B cell (primary cell): Measurements from ENCODE around the gene TNP2. TPM values are rescaled to one million over a fixed set of nuclear protein-coding genes. Genes with fewer than 3 reads are reported as not detected.
A peak's percentile ranks its signal among the peaks of the same experiment; 100 is the strongest.

Source experiments
- ATAC-seq: fragments of 200-7000 bp; cut with Tn5 transposase; one replicate; pipeline ENCODE4 v1.10.0; 2021; ENCODE audit warnings: low read depth, mild to moderate bottlenecking, moderate number of reproducible peaks, moderate library complexity
- CTCF ChIA-PET: fragments of 350-600 bp; sonication (Branson Sonifier 250); formaldehyde crosslinking; loops from one replicate; lab custom pipeline; 2021; ENCODE audit warnings: antibody characterized with exemption, inconsistent platforms; lab: Charles Lee
- POLR2A ChIA-PET: fragments of 350-600 bp; sonication (Branson Sonifier 250); formaldehyde crosslinking; loops from one replicate; lab custom pipeline; 2021; ENCODE audit warnings: antibody characterized with exemption; lab: Charles Lee
- DNase-seq: peaks from one replicate; pipeline ENCODE4 v3.0.0; 2013
- H2AFZ ChIP-seq: 2 replicates; pipeline ENCODE4 v1.6.1; 2012; ENCODE audit warnings: mild to moderate bottlenecking, low read depth, low read length; ENCODE audit not compliant: insufficient read depth, poor library complexity, severe bottlenecking
- H3K27ac ChIP-seq, 2 donors: 1 replicate in 1 of 2; 2 replicates in 1 of 2; pipeline ENCODE4 v1.5.1; 2012 to 2013; ENCODE audit warnings: low read length in 2 of 2, mild to moderate bottlenecking in 2 of 2, moderate library complexity in 1 of 2
- H3K27me3 ChIP-seq, 4 experiments: fragments of 200-600 bp in 1 of 4; sonication (generic) in 1 of 4; replicated peaks in 1 of 4; 1 replicate in 2 of 4; 2 replicates in 2 of 4; pipeline versions ENCODE4 v1.6.1 to v1.7.0; 2013 to 2016; ENCODE audit warnings: low read length in 3 of 4, mild to moderate bottlenecking in 2 of 4, mixed read lengths in 1 of 4, moderate library complexity in 1 of 4; ENCODE audit not compliant: insufficient read depth in 4 of 4, control insufficient read depth in 3 of 4; ENCODE audit errors: control extremely low read depth in 1 of 4
- H3K36me3 ChIP-seq, 2 experiments: replicated peaks in 1 of 2; 1 replicate in 1 of 2; 2 replicates in 1 of 2; pipeline versions ENCODE4 v1.6.1 to v1.7.1; 2013; ENCODE audit warnings: low read length in 1 of 2; ENCODE audit not compliant: insufficient read depth in 2 of 2, control insufficient read depth in 1 of 2; ENCODE audit errors: control extremely low read depth in 1 of 2, extremely low read depth in 1 of 2
- H3K4me1 ChIP-seq, 2 donors: fragments of 200-600 bp in 1 of 2; sonication (generic) in 1 of 2; 1 replicate in 1 of 2; 2 replicates in 1 of 2; pipeline versions ENCODE4 v1.5.1 to v1.6.1; 2013 to 2017; ENCODE audit warnings: low read length in 2 of 2; ENCODE audit not compliant: control insufficient read depth in 2 of 2, insufficient read depth in 2 of 2
- H3K4me2 ChIP-seq: replicated peaks from 2 replicates; pipeline ENCODE3; 2012; ENCODE audit warnings: mild to moderate bottlenecking, low read depth, low read length; ENCODE audit not compliant: poor library complexity, severe bottlenecking
- H3K4me3 ChIP-seq, 5 experiments: fragments of 200-600 bp in 1 of 5; sonication (generic) in 1 of 5; 1 replicate in 3 of 5; 2 replicates in 2 of 5; pipeline versions ENCODE4 v1.5.1 to v1.7.0; 2011 to 2016; ENCODE audit warnings: low read length in 4 of 5, mild to moderate bottlenecking in 4 of 5, low read depth in 2 of 5, control low read depth in 1 of 5, moderate library complexity in 1 of 5; ENCODE audit not compliant: insufficient read depth in 1 of 5; ENCODE audit errors: control extremely low read depth in 1 of 5, extremely low read depth in 1 of 5
- H3K79me2 ChIP-seq: fragments of 200-600 bp; sonication (generic); one replicate; pipeline ENCODE4 v1.6.0; 2016; ENCODE audit warnings: low read length; ENCODE audit not compliant: control insufficient read depth, insufficient read depth
- H3K9ac ChIP-seq: fragments of 200-600 bp; sonication (generic); 2 replicates; pipeline ENCODE4 v1.6.1; 2017; ENCODE audit warnings: mild to moderate bottlenecking, low read length, moderate library complexity
- H3K9me3 ChIP-seq, 3 donors: one replicate each; pipeline versions ENCODE4 v1.6.1 to v1.7.1; 2013; ENCODE audit warnings: low read length in 2 of 3; ENCODE audit not compliant: control insufficient read depth in 2 of 3, insufficient read depth in 1 of 3; ENCODE audit errors: control extremely low read depth in 1 of 3
- H4K20me1 ChIP-seq: 2 replicates; pipeline ENCODE4 v1.6.0; 2012; ENCODE audit warnings: mild to moderate bottlenecking, low read length; ENCODE audit not compliant: insufficient read depth, control insufficient read depth, poor library complexity, severe bottlenecking
- H3K27ac Mint-ChIP-seq: one replicate; pipeline ENCODE4 v1.8.0; 2021; ENCODE audit warnings: mixed read lengths
- H3K27me3 Mint-ChIP-seq: one replicate; pipeline ENCODE4 v1.8.0; 2021; ENCODE audit warnings: mixed read lengths
- H3K4me1 Mint-ChIP-seq: one replicate; pipeline ENCODE4 v1.8.0; 2021; ENCODE audit warnings: mixed read lengths
- H3K4me3 Mint-ChIP-seq: one replicate; pipeline ENCODE4 v1.8.0; 2021; ENCODE audit warnings: mixed read lengths
- H3K9me3 Mint-ChIP-seq: one replicate; pipeline ENCODE4 v1.8.0; 2022; ENCODE audit warnings: mixed read lengths; ENCODE audit not compliant: insufficient read depth
- EZH2 ChIP-seq: IDR thresholded peaks from 2 replicates; pipeline ENCODE4 v1.6.1; 2012; ENCODE audit warnings: borderline replicate concordance, low read depth, mild to moderate bottlenecking, moderate library complexity, low read length; ENCODE audit not compliant: insufficient read depth, poor library complexity, severe bottlenecking
- WGBS: methylation state at CpG from one replicate; pipeline ENCODE4 v1.1.5; 2013; ENCODE audit warnings: missing lambda C conversion rate; ENCODE audit not compliant: insufficient coverage; 5-methylcytosine and 5-hydroxymethylcytosine counted together
- intact Hi-C: fragments of 100-400 bp; cut with micrococcal nuclease; formaldehyde crosslinking; loops from one replicate; pipeline ENCODE4 v1.10.0; 2022
- polyA plus RNA-seq: library from polyadenylated mRNA; depleted of rRNA; stranded (reverse); fragments of >200 nt; gene quantifications from 2 replicates; pipeline ENCODE4 v1.2.3, GENCODE V29; 2012
- total RNA-seq, 2 donors: library from RNA; stranded (reverse); fragments of 120-200 nt in 1 of 2; gene quantifications; 1 replicate in 1 of 2; 2 replicates in 1 of 2; pipeline versions ENCODE4 v1.2.3 to v1.2.4, GENCODE V29; 2013 to 2022
- TF ChIP-seq, protein P1 (sequence below): fragments of 200-600 bp; IDR thresholded peaks from one replicate; pipeline ENCODE4 v1.8.0; 2022; ENCODE audit warnings: antibody characterized with exemption, mild to moderate bottlenecking

Gene TNP2
- total and polyA plus RNA-seq, 2 donors (not counting 1 experiment from before 2014, with no cell fraction given) = not detected

DNA sequence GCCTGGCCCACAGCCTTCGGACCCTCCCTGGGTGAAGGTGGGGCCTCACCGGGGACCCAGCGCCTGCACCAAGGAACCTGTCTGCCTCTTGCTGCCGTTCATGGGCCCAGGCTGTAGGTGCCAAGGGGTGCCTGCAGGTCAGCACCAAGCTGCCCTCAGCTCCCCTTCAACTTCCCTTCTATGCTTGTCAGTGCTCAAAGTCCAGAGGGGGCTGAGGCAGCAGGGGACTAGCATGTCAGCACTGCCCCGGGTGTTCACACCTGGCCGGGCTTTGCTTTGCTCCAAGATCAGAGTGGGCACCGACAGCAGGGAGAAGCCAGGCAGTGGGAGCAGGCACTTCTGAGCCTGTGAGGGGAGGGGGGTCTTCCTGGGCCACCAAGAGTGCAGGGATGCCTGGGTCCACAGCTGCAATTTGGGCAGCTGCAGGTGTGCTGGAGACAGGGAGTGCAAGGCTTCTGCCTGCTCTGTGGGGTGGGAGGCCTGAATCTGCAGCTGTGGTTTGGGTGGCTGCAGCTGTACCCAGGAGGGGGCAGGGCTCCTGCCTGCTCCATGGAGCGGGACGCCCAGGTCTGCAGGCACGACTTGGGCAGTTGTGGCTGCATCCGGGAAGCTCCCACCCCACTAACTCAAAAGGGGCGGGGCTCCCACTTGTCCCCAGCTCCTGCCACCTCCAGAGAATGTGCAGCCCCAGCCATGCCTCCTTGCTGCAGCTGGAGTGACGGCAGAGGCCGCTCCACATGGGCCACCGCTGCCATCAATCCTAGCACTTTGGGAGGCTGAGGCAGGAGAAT, 39.6 kb upstream of the TNP2 start:
- TF ChIP-seq, protein P1, sequence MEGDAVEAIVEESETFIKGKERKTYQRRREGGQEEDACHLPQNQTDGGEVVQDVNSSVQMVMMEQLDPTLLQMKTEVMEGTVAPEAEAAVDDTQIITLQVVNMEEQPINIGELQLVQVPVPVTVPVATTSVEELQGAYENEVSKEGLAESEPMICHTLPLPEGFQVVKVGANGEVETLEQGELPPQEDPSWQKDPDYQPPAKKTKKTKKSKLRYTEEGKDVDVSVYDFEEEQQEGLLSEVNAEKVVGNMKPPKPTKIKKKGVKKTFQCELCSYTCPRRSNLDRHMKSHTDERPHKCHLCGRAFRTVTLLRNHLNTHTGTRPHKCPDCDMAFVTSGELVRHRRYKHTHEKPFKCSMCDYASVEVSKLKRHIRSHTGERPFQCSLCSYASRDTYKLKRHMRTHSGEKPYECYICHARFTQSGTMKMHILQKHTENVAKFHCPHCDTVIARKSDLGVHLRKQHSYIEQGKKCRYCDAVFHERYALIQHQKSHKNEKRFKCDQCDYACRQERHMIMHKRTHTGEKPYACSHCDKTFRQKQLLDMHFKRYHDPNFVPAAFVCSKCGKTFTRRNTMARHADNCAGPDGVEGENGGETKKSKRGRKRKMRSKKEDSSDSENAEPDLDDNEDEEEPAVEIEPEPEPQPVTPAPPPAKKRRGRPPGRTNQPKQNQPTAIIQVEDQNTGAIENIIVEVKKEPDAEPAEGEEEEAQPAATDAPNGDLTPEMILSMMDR = no peak
- TF ChIP-seq EZH2 = no peak
- Histone ChIP-seq H3K36me3 (no peaks in the 10 kb centered on the region), H3K4me2 (peak overlapping the region; percentile 73), H3K27ac (peak overlapping the region; percentile 91 to 96), H2AFZ (no peak overlapping the region), H3K9ac (peak overlapping the region; percentile 25), H3K4me3 (peak overlapping the region in 1 of 5 experiments; percentile 15), H4K20me1 (no peaks in the 10 kb centered on the region), H3K9me3 (peaks cover 0 to 24% (median 7%) of the 10 kb centered on the region in 3 donors), H3K4me1 (peaks cover 74 to 86% of the 10 kb centered on the region in 2 donors), H3K79me2 (no peaks in the 10 kb centered on the region), H3K27me3 (no peaks in the 10 kb centered on the region)
- peaks cover 74% of the 10 kb centered on the region for H3K4me1 Mint-ChIP-seq
- WGBS = 31% methylated on average over 15 of the region's 15 CpGs
- H3K27me3 Mint-ChIP-seq = no peaks in the 10 kb centered on the region
- DNase-seq (peak; percentile 79), ATAC-seq (peak; percentile 55)
- POLR2A ChIA-PET = interaction anchor here (0.9 to 6.8 kb wide), 6 partner anchors 10 to 52 kb away, joined by 3 to 118 read pairs (median 52); partner anchors contain the start of gene SOCS1
- H3K4me3 Mint-ChIP-seq = peak overlapping the region; percentile 60
- intact Hi-C loops = no loop called here
- H3K27ac Mint-ChIP-seq = peak overlapping the region; percentile 90
- CTCF ChIA-PET = interaction anchor here (0.7 to 6.9 kb wide), 10 partner anchors 10 to 355 kb away, joined by 3 to 136 read pairs (median 5); partner anchors contain the start of gene SOCS1
- H3K9me3 Mint-ChIP-seq = no peaks in the 10 kb centered on the region
